GF-D8 (cell line): ENCODE data around the gene AHCTF1.
"Not testable (repeated sequence)": the region's sequence is repeated elsewhere in the genome, so short reads cannot be mapped to it uniquely, and the experiment has no call there.

ENCODE experiments used
- DNase-seq: peaks from one replicate; lab custom pipeline; 2025; lab: John Stamatoyannopoulos, UW

Gene AHCTF1

DNA sequence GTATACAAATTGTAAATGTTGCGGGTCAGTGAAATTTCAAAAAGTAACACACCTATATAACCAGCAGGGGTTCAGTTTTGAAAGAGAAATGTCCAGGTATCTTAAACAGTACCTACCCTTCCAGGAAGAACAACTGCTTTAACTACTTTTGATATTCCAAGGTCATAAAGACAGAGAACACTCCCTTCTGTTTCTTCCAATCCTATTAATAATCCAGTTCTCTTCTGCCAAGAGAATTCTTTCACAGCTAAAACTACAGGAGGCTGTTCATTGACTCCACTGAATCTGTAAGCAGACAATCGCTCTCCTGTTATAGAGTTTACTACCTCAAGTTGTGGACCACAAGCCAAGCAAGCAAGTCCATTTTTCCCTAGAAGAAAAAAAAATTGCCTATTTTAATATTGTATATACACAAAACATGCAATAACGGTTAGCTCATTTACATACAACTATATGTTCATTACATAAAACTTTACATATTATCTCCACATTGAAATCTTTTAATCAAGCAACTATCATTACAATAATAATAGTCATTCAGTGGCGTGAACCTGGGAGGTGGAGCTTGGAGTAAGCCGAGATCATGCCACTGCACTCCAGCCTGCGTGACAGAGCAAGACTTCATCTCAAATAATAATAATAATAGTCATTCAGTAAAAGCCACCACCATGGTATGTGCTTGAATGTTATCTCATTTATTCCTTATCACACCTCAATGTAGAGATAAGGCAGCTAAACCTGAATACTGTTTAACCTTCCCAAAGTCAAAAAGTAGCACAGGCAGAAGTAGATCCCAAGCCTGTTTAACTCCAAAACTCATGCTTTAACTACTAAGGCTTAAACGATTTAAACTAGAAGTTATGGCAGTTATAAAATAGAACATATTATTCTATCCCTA, 15.5 kb downstream of the AHCTF1 start:
- not testable (repeated sequence) for DNase-seq

DNA sequence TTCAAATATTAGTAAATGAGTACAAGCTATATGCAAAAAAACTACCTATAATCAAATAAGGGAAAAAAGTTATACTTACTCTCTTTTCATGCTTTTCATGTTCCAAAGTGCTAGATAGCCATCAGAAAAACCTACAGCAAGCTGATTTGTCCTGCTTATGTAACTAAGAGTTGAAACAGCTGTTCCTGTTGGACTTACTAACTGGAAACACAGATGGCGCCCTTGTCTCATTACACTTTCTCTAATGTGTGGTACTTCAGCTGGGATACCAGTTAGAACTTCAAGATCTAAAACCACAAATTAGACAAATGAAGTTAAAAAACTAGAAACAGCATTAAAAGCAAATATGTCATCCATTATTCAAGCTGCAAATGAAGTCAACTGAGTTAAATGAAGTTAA, 24.3 kb downstream of the AHCTF1 start:
- DNase-seq, result peak; percentile 28

DNA sequence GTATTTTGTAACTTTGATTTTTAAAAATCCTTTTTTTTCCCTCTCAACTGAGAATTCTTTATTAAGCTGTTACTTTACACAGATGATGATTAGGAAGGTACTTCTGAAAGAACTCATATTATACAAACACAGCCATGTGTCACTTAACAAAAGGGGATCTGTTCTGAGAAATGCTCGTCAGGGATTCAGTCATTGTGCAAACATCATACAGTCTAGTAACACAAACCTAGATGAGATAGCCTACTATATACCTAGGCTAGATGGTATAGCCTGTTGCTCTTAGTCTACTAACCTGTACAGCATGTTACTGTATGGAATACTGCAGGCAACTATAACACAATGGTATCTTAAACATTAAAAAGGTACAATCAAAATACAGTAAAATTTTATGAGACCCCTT, 24.9 kb downstream of the AHCTF1 start:
- DNase-seq, result no peak

DNA sequence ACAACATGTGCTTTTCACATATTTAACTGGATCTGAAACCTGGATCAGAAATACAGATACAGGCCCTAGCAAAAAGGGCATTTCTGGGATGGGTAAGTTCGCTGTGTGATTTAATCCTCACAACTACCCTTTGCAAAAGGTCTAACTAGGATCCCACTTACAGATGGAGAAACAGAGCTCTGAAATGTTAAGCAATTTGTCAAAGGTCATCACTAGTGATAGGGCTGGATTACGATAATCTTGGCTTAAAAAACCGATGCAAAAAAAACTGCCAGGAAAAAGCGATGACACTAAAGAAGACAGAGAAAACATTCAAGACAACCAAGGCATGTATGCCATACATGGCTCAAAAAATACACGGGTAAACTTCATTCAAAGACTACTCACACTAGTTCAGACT, 29.9 kb downstream of the AHCTF1 start:
- DNase-seq, result no peak

DNA sequence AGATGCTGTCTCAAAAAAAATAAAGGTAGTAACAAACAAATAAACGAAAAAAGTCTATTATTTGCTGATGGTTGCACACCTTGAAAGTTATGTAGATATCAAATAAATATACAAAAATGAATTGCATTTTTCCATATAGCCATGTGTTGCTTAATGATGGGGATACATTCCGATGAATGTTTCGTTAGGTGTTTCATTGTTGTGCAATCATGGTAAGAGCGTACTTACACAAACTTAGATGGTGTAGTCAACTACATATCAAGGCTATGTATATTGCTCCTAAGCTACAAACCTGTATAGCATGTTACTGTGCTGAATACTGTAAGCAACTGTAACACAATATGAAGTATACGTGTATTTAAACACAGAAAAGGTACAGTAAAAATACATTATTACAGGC, 34.4 kb downstream of the AHCTF1 start:
- no peak for DNase-seq

DNA sequence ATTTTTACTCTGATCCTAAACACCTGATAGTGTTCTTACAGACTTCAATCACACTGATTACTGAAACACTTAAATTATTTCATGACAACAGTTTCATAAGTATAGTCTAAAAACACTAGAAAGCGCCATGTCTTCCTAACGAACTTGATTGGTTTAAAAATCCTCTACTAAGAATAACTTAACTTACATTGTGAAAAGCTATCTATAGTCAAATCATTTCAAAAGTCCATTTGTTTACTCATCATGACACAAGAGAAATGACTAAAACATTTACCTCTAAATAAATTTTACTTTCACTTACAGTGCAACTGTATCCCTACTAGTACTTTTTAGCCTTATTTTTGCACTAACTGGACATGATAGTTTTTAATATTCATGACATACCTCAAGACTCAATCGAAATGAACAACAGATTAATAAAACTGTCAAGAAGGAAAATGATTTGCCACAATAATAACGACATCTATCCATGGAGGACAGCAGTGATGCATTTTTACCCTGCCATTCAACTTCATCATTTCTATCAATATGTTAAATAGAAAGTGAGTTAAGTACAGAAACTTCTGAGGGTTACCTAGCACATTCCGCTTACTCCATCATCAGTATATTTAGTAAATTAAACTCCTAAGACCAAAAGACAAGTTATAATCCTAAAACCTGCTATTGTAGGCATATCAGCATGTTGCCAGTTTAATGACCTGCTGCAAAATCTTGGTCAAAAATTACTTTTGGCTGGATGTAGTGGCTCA, 38.4 kb downstream of the AHCTF1 start:
- DNase-seq, result no peak

DNA sequence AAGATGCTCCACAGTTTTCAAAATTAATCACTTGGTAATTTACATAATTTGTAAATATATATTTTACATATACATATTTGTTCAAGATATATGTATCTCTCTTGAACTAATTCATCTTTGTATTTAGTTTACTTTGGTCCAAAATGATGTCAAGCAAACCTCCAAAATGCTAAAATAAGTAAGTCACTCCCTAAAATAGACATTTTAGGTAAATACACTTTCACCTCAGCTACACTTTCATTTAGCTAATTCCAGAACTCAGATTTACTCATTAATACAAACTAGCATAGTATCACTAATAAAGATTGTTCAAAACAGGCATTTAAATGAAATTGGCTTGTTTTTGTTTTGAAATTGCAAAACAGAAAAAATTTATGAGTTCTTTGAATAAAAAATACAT, 40.6 kb downstream of the AHCTF1 start:
- no peak for DNase-seq

DNA sequence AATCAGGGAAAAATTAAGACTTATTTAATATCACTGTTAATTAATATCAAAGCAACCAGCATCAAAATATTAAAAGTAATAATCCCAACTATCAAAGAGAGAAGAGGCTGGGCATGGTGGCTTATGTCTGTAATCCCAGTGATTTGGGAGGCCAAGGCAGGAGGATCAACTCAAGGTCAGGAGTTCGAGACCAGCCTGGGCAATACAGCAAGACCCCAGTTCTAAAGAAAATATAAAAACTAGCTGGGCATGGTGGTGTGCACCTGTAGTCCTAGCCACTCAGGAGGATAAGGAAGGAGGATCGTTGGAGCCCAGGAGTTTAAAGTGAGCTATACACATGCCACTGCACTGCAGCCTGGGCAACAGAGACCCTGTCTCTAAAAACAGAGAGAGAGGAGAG, 43.2 kb downstream of the AHCTF1 start:
- no peak for DNase-seq

DNA sequence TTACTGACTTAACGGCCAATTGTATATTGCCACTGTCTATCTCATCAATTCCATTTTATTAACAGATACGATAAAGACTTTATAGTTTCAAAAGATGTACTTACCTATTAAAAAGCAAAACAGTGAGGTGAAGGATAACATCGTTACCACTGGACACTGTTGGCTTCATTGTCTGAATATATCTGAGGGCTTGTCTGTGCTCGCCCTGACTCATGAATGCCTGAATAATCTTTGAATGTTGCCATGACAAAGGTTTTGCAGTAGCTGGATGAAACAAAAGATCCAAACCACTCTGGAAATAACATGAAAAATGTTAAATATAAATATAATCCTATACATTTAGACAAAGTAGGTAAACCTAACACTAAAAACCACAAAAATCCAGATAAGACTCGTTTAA, 46.4 kb downstream of the AHCTF1 start:
- DNase-seq, result not testable (repeated sequence)

DNA sequence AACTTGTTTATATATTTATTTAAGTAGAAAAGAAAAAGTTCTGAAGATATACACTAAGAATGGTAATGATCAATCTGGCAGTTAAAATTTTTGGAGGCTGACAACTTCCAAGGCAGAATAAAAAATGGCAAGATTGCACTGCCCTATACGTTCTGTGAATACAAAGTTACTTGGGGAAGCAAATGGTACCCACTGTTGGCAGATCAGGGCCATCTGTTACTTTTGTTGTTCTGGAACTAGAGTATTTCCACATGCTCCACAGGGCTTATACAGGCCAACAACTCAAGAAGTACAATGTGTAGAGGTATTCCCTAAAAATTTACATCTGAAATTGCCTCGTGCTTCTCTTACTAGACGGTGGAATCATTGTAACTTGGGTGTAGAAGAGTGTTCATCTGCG, 53.2 kb downstream of the AHCTF1 start:
- DNase-seq, result no peak

DNA sequence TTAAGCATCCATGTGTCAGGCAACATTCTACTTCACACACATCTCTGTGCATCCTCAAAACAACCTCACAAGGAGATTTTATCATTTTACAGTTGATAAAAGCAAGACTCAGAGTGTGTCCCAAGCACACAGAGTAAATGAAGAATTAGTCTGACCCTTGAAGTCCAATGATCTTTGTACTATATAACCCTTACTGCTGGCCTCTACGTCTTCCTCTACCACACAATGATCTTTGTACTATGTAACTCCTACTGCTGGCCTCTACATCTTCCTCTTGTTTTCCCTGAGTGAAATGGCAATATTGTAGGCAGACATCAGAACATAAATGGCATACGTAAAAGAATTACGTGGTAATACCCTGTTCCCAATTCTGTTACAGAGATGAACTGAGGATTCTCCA, 55.3 kb downstream of the AHCTF1 start:
- no peak for DNase-seq

DNA sequence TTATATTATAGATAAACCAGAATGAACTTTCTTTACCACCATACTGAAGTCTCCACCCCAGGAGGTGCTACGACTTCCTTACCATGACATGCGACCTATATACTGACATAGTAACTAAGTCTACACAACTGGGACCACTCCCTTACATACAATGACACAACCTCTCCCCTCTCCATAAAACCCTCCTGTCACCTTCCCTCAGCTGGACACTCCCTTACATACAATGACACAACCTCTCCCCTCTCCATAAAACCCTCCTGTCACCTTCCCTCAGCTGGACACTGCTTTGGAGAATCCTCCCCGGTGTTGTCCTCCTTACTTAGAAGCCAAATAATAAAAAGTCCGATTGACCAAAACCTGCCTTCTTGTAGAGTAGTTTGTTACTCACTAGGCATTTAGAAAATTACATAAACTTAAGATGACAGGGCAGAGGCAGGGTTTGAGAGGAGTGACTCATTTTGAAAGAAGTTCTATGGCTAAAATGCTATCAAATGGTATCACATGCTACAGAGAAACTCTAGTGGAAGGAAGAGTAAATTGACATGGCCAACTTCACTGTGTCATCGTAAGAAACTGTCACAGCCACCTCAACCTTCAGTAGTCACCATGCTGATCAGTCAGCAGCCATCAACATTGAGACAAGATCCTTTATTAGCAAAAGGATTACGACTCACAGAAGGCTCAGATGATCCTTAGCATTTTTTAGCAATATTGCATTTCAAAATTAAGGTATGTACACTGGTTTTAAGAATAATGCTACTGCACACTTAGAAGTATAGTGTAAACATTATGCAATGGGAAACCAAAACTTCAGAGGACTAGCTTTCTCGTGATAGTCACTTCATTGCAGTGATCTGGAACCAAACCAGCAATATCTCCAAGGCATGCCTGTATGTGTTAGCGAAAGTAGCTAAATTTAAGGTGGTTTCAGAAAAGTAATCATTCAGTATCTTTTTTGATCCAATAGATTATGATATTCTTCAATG, 56.4 kb downstream of the AHCTF1 start:
- no peak for DNase-seq

DNA sequence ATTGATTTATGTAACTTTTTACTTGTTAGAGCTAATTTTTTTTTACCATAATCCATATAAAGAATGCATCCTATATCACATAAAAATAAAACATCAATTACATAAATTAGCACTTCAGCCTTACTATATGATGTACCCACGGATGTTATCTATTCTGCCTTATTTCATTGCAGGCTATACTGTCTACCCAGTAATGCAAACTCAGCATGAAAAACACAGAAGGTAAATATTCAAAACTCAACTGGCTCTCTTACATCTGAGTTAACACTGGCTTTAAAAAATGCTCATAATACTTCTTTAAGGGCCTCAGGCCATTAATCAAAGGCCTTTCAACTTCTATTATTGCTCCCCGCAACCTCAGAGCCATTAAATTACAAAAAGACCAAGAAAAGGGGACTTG, 65.8 kb downstream of the AHCTF1 start:
- no peak for DNase-seq

DNA sequence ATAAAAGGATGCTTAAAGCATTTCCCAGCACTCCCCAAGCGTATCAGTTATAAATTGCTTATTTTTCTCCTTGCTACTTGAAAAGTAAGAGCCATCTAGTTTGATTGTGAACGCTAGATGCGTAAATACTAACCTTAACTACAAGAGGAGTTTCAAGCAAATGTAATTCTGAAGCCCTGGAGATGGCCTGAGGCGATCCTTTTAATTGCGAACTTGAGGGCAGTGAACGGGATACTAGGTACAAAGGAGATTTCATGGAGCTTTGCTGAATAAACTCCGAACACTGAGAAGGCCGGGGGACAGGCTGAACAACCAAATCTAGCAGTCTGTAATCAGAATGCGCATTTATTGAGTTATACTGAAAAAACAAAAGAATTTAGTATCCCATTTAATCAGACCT, 68.0 kb downstream of the AHCTF1 start:
- not testable (repeated sequence) for DNase-seq

DNA sequence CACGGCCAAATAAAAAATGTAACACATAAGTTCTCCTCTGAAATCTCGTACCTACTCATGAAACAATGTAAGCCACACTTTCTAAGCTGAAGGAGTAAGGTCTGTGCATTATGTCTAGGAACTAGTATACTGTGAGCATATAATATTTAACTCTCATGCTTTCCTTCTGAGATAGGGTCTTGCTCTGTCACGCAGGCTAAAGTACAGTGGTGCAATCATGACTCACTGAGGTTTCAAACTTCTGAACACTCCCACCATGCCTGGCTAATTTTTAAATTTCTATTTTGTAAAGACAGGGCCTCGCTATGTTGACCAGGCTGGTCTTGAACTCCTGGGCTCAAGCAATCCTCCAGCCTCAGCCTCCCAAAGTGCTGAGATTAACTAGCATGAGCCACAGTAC, 71.3 kb downstream of the AHCTF1 start:
- DNase-seq, result no peak

DNA sequence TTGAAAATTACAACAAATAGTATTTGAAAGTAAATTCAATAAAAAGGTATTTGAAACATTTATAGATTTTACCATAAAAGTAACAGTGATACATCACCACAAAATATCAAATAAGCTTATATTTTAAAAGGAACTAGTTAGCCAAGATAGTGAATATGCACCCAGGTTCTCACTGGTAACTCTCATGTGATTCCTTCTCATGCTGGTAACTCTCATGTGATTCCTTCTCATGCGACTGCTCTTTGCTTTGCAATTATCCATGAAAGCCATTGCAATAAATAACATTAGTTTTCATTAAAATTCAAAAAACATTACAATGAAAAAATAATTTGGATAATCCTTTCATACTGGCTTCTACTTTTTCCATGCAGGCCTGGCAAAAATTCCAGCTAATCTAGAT, 75.4 kb downstream of the AHCTF1 start:
- no peak for DNase-seq

DNA sequence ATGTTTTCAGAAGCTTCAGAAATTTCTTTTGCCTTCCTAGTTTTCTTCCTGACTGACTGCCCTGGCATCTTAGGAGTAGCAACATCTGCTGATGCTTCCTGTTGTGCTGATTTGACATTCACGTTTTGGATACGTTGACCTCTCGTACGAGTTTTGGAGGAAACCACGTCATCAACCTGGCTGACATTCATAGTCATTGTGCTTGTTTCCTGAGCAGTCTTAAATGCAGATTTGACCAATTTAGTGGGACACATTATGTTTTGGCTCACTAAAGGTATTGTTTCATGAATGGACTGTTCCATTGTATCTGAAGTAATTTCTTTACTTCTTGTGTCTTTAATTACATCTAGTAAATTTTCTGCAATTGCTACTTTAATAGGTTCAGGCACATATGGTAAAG, 81.1 kb downstream of the AHCTF1 start:
- DNase-seq, result not testable (repeated sequence)

DNA sequence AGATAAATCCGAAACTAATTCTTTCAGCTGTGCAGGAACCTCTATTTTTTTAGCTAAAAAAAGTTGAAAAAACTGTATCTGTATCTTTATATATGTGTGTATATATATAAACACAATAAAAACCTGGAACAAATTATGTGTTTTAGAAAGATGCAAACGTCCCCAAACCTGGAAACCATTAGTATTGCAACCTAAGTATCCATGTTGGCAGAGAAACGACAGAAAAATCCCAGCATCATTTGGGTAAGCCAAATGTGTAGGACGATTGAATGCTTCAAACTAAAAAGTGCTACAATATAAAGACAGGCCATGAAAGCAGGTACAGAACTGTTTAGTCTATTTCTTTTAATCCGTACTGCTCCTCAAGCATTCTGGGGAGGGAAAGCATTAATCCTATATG, 87.9 kb downstream of the AHCTF1 start:
- DNase-seq, result no peak

DNA sequence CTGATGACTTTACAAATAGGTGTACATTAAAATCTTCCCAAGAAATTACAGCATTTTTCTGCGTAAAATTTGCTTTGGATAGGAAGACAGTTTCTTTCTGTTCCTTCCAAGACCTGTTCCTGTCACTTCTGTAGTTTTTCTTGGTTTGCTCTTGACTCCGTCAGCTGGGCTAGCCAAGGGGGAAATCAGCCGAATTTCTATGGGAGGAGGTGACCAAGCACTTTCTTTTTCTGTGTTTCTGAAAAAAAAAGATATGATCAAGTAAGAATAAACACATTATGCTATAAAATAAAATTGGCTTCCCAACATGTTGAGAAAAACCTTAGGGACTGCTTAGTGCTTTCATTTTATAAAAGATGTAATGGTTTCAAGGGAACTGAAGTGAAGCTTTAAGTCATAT, 91.0 kb downstream of the AHCTF1 start:
- DNase-seq, result not testable (repeated sequence)

DNA sequence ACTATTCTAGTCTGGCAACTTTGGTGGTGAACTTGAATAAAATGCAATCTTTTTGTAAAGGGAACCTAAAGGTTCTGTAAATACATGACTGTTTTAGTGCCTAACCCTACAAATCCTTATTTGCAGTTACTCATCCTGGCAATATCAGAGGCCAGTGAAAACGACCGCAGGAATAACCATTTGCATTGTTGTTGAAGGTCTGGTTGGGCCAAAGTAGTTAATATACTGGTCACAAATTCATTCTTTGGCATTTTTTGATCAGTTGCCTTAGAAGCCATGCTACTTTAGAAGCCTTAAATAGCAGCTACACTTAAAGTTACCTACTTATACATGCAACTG, 93.7 kb downstream of the AHCTF1 start:
- DNase-seq, result no peak

DNA sequence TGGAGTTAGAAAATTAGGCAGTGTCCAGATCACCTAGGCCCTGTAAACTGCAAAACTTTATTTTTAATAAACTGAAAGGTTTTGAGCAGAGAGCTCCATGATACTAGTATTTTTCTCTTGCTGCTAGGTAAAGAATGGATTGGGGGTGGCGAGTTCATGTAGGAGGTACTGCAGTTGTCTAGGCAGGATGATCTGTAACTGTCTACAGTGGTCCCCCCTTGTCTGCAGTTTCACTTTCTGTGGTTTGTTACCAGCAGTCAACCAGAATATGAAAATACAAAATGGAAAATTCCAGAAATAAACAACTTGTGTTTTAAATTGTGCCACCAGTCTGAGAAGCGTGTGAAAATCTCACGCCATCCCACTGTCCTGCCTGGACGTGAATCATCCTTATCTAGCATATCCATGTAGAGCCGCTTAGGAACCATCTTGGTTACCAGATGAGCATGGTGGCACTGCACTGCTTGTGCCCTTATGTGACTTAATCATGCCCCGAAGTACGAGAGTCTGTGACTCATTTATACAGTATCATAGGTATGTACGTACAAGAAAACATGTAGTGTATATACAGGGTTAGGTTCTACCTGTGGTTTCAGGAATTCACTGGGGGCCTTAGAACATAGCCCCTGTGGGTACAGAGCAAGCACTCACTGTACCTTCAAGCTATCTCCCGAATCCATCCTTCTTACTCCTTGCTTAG, 94.2 kb downstream of the AHCTF1 start:
- DNase-seq, result no peak
